Mesenchymal stem cell (in vitro differentiated cells and primary cell): ENCODE data around the gene COX7B.
A peak's percentile ranks its signal among the peaks of the same experiment; 100 is the strongest.
"Not testable (repeated sequence)": the region's sequence is repeated elsewhere in the genome, so short reads cannot be mapped to it uniquely, and the experiment has no call there.

Experiments
- DNase-seq: peaks from one replicate; pipeline ENCODE4 v3.0.0-alpha.2; 2013
- H2AFZ ChIP-seq: one replicate; pipeline ENCODE4 v1.6.1; 2013; ENCODE audit warnings: low read depth, mild to moderate bottlenecking, control low read depth, inconsistent platforms, low read length, moderate library complexity
- H2AK5ac ChIP-seq: 2 replicates; pipeline ENCODE4 v1.6.1; 2013; ENCODE audit warnings: low read length, moderate library complexity, mild to moderate bottlenecking, inconsistent platforms; ENCODE audit not compliant: severe bottlenecking
- H2BK120ac ChIP-seq: one replicate; pipeline ENCODE4 v1.6.1; 2013; ENCODE audit warnings: low read depth, mild to moderate bottlenecking, inconsistent platforms, low read length, moderate library complexity
- H2BK12ac ChIP-seq, 2 experiments: one replicate each; pipeline ENCODE4 v1.6.1; 2013; ENCODE audit warnings: inconsistent platforms in 2 of 2, low read length in 2 of 2, mild to moderate bottlenecking in 2 of 2, moderate library complexity in 2 of 2, control low read depth in 1 of 2
- H2BK15ac ChIP-seq: one replicate; pipeline ENCODE4 v1.6.1; 2013; ENCODE audit warnings: mild to moderate bottlenecking, low read depth, inconsistent platforms; ENCODE audit not compliant: poor library complexity, severe bottlenecking
- H2BK5ac ChIP-seq: 2 replicates; pipeline ENCODE4 v1.6.1; 2013; ENCODE audit warnings: low read depth, mild to moderate bottlenecking, low read length, control low read depth, inconsistent platforms; ENCODE audit not compliant: poor library complexity, severe bottlenecking
- H3K14ac ChIP-seq, 2 experiments: one replicate each; pipeline ENCODE4 v1.6.1; 2013; ENCODE audit warnings: inconsistent platforms in 2 of 2, low read length in 2 of 2, control low read depth in 1 of 2, mild to moderate bottlenecking in 1 of 2, moderate library complexity in 1 of 2
- H3K18ac ChIP-seq, 2 experiments: one replicate each; pipeline ENCODE4 v1.6.1; 2013; ENCODE audit warnings: inconsistent platforms in 2 of 2, low read length in 2 of 2, control low read depth in 1 of 2, low read depth in 1 of 2, mild to moderate bottlenecking in 1 of 2
- H3K23ac ChIP-seq, 2 experiments: one replicate each; pipeline ENCODE4 v1.6.1; 2013; ENCODE audit warnings: inconsistent platforms in 2 of 2, low read length in 2 of 2, mild to moderate bottlenecking in 2 of 2, moderate library complexity in 2 of 2, control low read depth in 1 of 2
- H3K27ac ChIP-seq: 2 replicates; pipeline ENCODE4 v1.5.1; 2013; ENCODE audit warnings: mild to moderate bottlenecking, moderate library complexity, low read length, control low read depth, inconsistent platforms; ENCODE audit not compliant: poor library complexity, severe bottlenecking
- H3K27me3 ChIP-seq, 2 experiments: 2 replicates each; pipeline versions ENCODE4 v1.6.1 to v1.7.0; 2013; ENCODE audit warnings: low read length in 2 of 2, mild to moderate bottlenecking in 2 of 2, moderate library complexity in 2 of 2, control low read depth in 1 of 2, inconsistent platforms in 1 of 2; ENCODE audit not compliant: control insufficient read depth in 1 of 2, insufficient read depth in 1 of 2
- H3K36me3 ChIP-seq, 2 experiments: 2 replicates each; pipeline versions ENCODE4 v1.6.1 to v1.7.0; 2013; ENCODE audit warnings: low read length in 2 of 2, control low read depth in 1 of 2, inconsistent platforms in 1 of 2, low read depth in 1 of 2, mild to moderate bottlenecking in 1 of 2; ENCODE audit not compliant: insufficient read depth in 2 of 2, control insufficient read depth in 1 of 2
- H3K4ac ChIP-seq, 2 experiments: one replicate each; pipeline ENCODE4 v1.6.1; 2013; ENCODE audit warnings: inconsistent platforms in 2 of 2, low read length in 2 of 2, mild to moderate bottlenecking in 2 of 2, moderate library complexity in 2 of 2, control low read depth in 1 of 2, low read depth in 1 of 2
- H3K4me1 ChIP-seq: 2 replicates; pipeline ENCODE4 v1.6.1; 2013; ENCODE audit warnings: low read depth, low read length, control low read depth; ENCODE audit not compliant: control insufficient read depth, insufficient read depth
- H3K4me2 ChIP-seq: 2 replicates; pipeline ENCODE4 v1.6.1; 2013; ENCODE audit warnings: low read length, mild to moderate bottlenecking, inconsistent platforms; ENCODE audit not compliant: poor library complexity, severe bottlenecking
- H3K4me3 ChIP-seq, 2 experiments: 2 replicates each; pipeline versions ENCODE4 v1.5.1 to v1.7.0; 2013; ENCODE audit warnings: low read length in 2 of 2, mild to moderate bottlenecking in 2 of 2, control low read depth in 1 of 2, low read depth in 1 of 2; ENCODE audit not compliant: insufficient read depth in 1 of 2
- H3K79me1 ChIP-seq: replicated peaks from 2 replicates; pipeline ENCODE4 v1.6.1; 2013; ENCODE audit warnings: mild to moderate bottlenecking, control low read depth, low read length, inconsistent platforms; ENCODE audit not compliant: poor library complexity, severe bottlenecking
- H3K9ac ChIP-seq: 2 replicates; pipeline ENCODE4 v1.7.0; 2013; ENCODE audit warnings: mild to moderate bottlenecking, low read length, moderate library complexity
- H3K9me3 ChIP-seq: 2 replicates; pipeline ENCODE4 v1.7.0; 2013; ENCODE audit warnings: mild to moderate bottlenecking, low read length; ENCODE audit not compliant: control insufficient read depth
- H4K8ac ChIP-seq: one replicate; pipeline ENCODE4 v1.6.1; 2013; ENCODE audit warnings: inconsistent platforms, mild to moderate bottlenecking, low read length, moderate library complexity
- H4K91ac ChIP-seq: one replicate; pipeline ENCODE4 v1.6.1; 2013; ENCODE audit warnings: mild to moderate bottlenecking, low read length, inconsistent platforms
- WGBS: methylation state at CpG from one replicate; pipeline ENCODE4 v1.1.7; 2013; ENCODE audit warnings: mixed read lengths; 5-methylcytosine and 5-hydroxymethylcytosine counted together

The COX7B gene

DNA sequence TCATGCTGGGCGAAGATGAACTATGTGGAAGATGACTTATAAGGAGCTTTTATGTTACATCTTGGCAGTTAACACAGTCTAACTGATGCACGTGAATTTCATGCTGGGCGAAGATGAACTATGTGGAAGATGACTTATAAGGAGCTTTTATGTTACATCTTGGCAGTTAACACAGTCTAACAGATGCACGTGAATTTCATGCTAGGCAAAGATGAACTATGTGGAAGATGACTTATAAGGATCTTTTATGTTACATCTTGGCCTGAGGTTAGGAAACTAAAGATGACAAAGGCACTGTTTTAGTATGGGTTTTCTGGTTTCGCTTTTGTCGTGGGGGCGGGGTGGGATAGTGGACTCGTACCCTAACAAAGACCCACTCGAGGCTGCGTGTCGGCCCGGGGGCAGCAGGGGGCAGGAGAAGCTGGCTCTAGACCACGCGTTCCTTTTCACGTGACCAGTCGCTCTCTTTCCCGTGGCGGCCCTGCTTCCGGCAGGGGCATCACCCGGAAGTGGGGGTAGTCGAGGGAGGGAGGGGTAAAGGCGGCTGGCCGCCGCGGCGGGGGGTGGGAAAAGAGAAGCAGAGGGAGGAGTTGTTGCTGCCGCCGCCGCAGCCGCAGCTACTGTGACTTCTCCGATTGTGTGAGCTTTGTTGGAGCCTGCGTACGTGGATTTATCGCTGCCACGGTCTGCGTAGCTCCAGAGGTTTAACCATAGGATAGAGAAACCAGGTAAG, 11.0 kb downstream of the COX7B start, which contains the start of gene ATP7A:
Gene ATP7A (plus strand): TSS at position 586 of the 733 bp plus-strand sequence. CDS start 60,949 bp downstream, outside the sequence.
- no peak within 1 kb of the TSS for H2BK15ac ChIP-seq
- no peaks in the 10 kb centered on the region for H3K27me3 ChIP-seq
- peaks cover 3 to 6% of the 10 kb centered on the region in 2 experiments for H3K36me3 ChIP-seq
- no peak within 1 kb of the TSS for H3K23ac ChIP-seq
- peak within 1 kb of the TSS; percentile 43 for H2AFZ ChIP-seq
- H2BK5ac ChIP-seq: no peak within 1 kb of the TSS
- no peak within 1 kb of the TSS for H3K14ac ChIP-seq
- H3K4me2 ChIP-seq: peak within 1 kb of the TSS; percentile 50
- H4K91ac ChIP-seq: no peak within 1 kb of the TSS
- peak within 1 kb of the TSS in 1 of 2 experiments; percentile 54 for H3K18ac ChIP-seq
- no peak within 1 kb of the TSS for H3K4ac ChIP-seq
- peak within 1 kb of the TSS; percentile 75 for H3K27ac ChIP-seq
- no peak within 1 kb of the TSS for H4K8ac ChIP-seq
- H3K79me1 ChIP-seq: peaks cover 1% of the 10 kb centered on the region
- no peak within 1 kb of the TSS for H2BK12ac ChIP-seq
- peak within 1 kb of the TSS; percentile 95 for H3K9ac ChIP-seq
- no peaks in the 10 kb centered on the region for H3K9me3 ChIP-seq
- DNase-seq: peak; percentile 92
- peaks cover 1% of the 10 kb centered on the region for H3K4me1 ChIP-seq
- peak within 1 kb of the TSS; percentile 59 to 87 for H3K4me3 ChIP-seq
- H2BK120ac ChIP-seq: no peak within 1 kb of the TSS
- 12% methylated on average over 25 of the region's 36 CpGs for WGBS
- H2AK5ac ChIP-seq: no peak within 1 kb of the TSS

DNA sequence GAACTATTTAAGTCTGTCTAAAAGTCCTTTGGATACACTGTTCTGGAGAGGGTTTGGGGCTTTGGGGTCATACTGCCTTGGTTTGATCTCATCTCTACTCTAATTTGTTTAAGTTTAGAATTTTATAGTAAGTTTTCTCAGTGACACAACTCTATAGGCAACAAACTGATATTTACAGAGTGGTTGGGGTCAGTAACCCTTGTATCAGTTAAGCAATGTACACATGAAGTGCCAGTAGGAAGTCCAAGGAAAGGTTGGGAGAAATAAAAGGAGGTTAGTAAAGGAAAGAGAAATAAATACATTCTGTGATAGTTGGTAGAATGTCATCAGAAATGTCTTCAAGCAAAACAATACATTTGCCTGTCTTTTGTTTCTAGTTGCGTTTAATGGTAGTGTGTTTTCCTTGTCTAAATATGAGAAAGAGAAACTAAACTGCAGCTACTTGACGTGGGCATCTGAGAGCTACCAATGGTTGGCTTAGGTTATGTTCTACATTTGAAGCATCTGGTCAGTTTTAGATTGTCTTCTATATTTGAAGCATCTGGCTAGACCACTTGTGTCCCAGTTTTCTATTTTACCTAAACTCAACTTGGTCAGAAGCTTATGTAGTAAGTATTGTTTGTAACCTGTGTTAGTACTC, 18.1 kb downstream of the COX7B start:
- Histone ChIP-seq H4K8ac (no peak overlapping the region), H3K27me3 (no peaks in the 10 kb centered on the region), H3K18ac (no peak overlapping the region), H3K79me1 (peaks cover 1% of the 10 kb centered on the region), H3K27ac (no peak overlapping the region), H4K91ac (no peak overlapping the region), H2BK120ac (no peak overlapping the region), H2AK5ac (no peak overlapping the region), H3K9ac (no peak overlapping the region), H3K4ac (no peak overlapping the region), H2BK5ac (no peak overlapping the region), H2BK15ac (no peak overlapping the region), H3K36me3 (no peaks in the 10 kb centered on the region), H3K4me2 (no peak overlapping the region), H3K9me3 (no peaks in the 10 kb centered on the region), H2AFZ (no peak overlapping the region), H3K4me3 (no peak overlapping the region), H3K4me1 (no peaks in the 10 kb centered on the region), H2BK12ac (no peak overlapping the region), H3K23ac (no peak overlapping the region), H3K14ac (no peak overlapping the region)
- 95% methylated on average over 2 of the region's 2 CpGs for WGBS
- DNase-seq: no peak

DNA sequence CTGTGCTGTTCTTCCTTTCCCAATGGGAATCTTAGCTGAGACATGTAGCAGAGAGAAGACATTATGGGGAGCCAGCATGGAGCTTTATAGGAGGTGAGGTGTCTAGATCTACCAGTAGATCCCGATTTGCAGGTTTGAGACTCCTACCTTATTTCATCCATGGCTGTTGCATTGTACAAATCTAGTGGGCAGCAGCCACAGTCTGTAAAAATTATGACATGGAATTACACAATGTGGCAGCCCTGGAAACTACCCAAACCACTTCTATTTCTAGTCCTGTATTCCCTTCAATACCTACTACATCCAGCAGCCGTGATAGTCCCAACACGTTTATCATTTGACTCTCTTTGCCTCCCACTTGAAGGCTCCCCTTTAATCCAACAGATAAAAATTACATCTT, 19.3 kb downstream of the COX7B start:
- H4K91ac ChIP-seq: no peak overlapping the region
- DNase-seq: no peak
- 90% methylated on average over 2 of the region's 3 CpGs for WGBS

DNA sequence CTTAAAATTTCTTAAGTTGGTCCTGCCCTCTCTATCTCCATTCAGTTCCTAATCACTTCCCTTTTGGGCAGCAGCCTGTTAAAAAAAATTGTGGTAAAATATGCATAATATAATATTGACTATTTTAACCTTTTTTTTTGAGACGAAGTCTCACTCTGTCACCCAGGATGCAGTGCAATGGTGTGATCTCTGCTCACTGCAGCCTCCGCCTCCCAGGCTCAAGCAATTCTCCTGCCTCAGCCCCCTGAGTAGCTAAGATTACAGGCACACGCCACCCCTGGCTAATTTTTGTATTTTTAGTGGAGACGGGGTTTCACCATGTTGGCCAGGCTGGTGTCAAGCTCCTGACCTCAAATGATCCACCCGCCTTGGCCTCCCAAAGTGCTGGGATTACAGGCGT, 20.1 kb downstream of the COX7B start:
- H2AFZ ChIP-seq, H3K27me3 ChIP-seq: not testable (repeated sequence)
- 94% methylated on average over 6 of the region's 6 CpGs for WGBS

More for the DNA sequence above, 19.3 kb downstream of the COX7B start:
- Histone ChIP-seq H2BK12ac (no peak overlapping the region), H2AK5ac (no peak overlapping the region), H3K4me3 (no peak overlapping the region), H3K27ac (no peak overlapping the region), H3K9me3 (no peaks in the 10 kb centered on the region), H2BK15ac (no peak overlapping the region), H2AFZ (no peak overlapping the region), H3K79me1 (peaks cover 1% of the 10 kb centered on the region), H3K36me3 (no peaks in the 10 kb centered on the region), H3K18ac (no peak overlapping the region), H3K4ac (no peak overlapping the region), H2BK5ac (no peak overlapping the region), H3K27me3 (no peaks in the 10 kb centered on the region), H3K4me1 (no peaks in the 10 kb centered on the region), H3K14ac (no peak overlapping the region), H3K23ac (no peak overlapping the region), H4K8ac (no peak overlapping the region), H3K4me2 (no peak overlapping the region), H2BK120ac (no peak overlapping the region), H3K9ac (no peak overlapping the region)

More for the DNA sequence above, 20.1 kb downstream of the COX7B start:
- not testable (repeated sequence) for H3K9ac ChIP-seq, H2AK5ac ChIP-seq, H3K18ac ChIP-seq, H2BK15ac ChIP-seq, H3K14ac ChIP-seq, H4K91ac ChIP-seq, H3K4me2 ChIP-seq, H3K4ac ChIP-seq, H3K36me3 ChIP-seq, H3K4me1 ChIP-seq, H3K9me3 ChIP-seq, H3K23ac ChIP-seq, DNase-seq, H2BK12ac ChIP-seq, H3K4me3 ChIP-seq, H3K79me1 ChIP-seq, H4K8ac ChIP-seq, H2BK120ac ChIP-seq, H3K27ac ChIP-seq, H2BK5ac ChIP-seq
